IPS-11a (cell line): ENCODE data around the gene NDUFB7.
"Not testable (repeated sequence)": the region's sequence is repeated elsewhere in the genome, so short reads cannot be mapped to it uniquely, and the experiment has no call there.

Experiments used
- H3K4me3 ChIP-seq: one replicate; pipeline ENCODE4 v1.5.1; 2013; ENCODE audit warnings: low read depth, low read length, control low read depth

The NDUFB7 gene

GRCh38 chr19:14575428-14575980, 3.6 kb upstream of the NDUFB7 start:
- no peak overlapping the region for H3K4me3 ChIP-seq

DNA sequence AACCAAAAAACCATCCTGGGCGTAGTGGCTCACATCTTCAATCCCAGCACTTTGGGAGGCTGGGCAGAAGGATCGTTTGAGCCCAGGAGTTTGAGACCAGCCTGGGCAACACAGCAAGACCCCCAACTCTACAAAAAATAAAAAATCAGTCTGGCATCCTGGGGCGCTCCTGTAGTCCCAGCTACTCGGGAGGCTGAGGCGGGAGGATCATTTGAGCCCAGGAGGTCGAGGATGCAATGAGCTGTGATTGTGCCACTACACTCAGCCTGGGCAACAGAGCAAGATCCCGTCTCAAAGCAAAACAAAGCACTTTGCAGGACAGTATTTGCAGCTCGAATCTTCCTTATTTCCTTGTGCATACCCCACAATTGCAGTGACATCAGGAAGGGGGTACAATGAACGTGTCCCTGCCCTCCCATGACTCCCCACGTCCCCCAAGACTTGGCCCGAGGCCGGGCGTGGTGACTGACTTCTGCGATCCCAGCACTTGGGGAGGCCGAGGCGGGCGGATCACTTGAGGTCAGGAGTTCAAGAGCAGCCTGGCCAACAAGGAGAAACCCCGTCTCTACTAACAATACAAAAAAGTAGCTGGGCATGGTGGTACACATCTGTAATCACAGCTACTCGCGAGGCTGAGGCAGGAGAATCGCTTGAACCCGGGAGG, 870 bp downstream of the NDUFB7 start:
- peak overlapping the region; percentile 92 for H3K4me3 ChIP-seq

GRCh38 chr19:14567079-14567478, 4.8 kb downstream of the NDUFB7 start:
- H3K4me3 ChIP-seq: no peak overlapping the region

DNA sequence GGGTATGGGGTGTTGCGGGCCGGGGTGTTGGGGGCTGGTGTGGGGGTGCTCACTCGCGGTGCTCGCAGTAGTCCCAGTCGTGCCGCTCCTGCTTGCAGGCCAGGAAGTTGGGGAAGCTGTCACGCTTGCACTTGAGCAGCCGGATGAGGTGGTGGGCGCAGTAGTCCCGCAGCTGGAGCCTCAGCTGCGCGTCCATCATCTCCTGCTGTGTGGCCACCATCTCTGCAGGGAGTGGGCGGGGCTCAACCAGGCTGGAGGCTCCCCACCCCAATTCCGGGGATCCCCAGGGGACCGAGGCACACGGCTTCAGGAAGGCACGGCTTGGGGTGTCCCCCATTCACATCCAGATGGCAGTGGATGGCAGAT, 5.2 kb downstream of the NDUFB7 start:
- no peak overlapping the region for H3K4me3 ChIP-seq

DNA sequence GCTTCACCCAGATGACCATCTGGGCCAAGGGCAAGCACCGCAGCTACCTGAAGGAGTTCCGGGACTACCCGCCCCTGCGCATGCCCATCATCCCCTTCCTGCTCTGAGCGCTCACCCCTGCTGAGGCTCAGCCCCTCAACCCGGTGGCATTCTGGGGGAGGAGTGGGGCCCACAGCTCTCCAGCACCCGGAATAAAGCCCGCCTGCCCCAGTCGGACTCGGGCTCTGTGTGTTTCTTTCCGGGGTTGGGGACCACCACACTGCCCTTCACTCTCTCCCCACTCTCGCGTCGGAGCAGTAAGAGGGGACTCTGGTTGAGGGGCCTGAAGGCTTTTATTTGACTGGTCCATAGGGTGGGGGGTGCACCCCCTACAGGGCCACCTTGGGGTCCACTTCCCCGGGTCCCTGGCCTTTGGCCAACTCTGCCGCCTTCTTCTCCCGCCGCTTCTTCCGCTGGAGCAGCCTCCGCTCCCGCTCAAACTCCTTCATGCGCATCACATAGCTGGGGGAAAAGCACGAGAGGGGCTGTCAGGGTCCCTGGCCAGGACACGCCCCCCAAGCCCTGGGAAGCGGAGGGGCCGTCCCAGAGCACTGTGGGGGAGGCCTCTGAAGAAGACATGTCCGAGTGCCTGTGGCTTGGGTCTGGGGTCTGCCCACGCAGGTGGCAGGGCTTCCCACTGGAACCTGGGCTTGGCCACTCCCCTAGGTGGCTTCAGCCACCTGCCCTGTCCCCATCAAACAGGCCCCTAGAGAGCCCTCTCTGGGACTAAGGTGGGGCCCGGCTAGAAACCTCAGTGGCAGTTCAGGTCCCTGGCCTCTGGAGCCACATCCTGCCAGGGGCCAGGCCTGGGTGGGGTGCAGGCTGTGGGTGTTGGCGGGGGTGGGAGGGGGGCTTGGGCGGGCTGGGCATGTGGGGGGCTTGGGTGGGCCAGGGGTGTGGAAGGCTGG, 5.8 kb downstream of the NDUFB7 start:
- no peak overlapping the region for H3K4me3 ChIP-seq

DNA sequence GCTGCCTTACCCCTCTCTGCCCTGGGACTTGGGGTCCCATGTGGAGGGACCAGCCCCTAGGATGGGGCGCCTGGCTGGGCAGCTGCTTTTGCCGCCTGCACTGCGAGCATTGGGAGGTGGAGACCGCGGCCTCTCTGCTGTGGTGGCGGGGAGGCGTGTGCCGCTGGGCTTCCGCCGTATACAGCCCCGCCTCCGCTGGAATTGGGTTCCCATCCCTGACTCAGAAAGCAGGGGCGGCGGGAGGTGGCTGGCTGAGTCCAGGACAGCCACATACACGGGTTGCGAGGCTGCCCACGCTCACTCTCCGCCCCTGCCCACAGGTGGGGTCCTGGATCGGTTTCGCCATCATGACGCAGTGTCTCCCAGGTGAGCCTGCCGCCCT, 6.6 kb downstream of the NDUFB7 start:
- H3K4me3 ChIP-seq: no peak overlapping the region

GRCh38 chr19:14564652-14565297, 7.1 kb downstream of the NDUFB7 start:
- not testable (repeated sequence) for H3K4me3 ChIP-seq

- H3K4me3 ChIP-seq: no peak overlapping the region
These were observed 7.7 kb downstream of the NDUFB7 start for GRCh38 chr19:14563989-14564651.

DNA sequence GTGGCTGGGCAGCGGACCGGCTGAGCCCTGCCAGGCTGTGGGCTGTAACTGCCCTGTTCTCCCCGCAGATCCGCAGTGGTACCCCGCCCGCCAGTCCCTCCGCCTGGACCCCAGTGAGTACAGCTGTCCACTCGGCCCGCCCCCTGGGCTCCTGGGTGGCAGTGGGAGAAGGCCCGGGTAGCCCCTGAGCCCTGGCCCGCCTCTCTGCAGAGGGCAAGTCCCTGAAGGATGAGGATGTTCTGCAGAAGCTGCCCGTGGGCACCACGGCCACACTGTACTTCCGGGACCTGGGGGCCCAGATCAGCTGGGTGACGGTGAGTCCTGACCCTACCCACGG, 8.3 kb downstream of the NDUFB7 start:
- no peak overlapping the region for H3K4me3 ChIP-seq

GRCh38 chr19:14562660-14563589, 8.9 kb downstream of the NDUFB7 start:
- no peak overlapping the region for H3K4me3 ChIP-seq

DNA sequence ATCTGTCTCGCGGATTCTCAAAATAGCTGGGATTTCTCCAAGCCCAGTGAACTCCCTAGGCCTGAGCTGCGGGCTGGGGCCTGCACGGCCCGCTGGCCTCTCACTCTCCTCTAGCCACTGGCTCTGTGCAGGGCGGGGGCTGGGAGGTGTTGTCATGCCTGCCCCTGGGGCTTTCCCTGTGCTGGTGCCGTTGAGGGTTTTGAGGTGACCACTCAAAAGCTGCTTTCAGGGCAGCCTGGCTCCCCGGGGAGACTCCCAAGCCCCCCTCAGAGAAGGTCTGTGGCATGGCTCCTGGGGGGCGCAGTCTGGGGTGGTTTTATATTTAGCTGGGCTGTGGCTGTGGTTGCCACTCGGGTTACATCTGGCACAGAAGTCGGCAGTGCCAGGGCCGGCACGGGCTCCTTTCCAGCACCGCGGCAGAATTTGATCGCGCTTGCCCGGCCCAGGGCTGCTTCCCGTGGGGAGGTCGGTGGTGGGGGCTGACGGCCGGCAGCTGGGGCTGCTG, 10.0 kb downstream of the NDUFB7 start:
- no peak overlapping the region for H3K4me3 ChIP-seq

DNA sequence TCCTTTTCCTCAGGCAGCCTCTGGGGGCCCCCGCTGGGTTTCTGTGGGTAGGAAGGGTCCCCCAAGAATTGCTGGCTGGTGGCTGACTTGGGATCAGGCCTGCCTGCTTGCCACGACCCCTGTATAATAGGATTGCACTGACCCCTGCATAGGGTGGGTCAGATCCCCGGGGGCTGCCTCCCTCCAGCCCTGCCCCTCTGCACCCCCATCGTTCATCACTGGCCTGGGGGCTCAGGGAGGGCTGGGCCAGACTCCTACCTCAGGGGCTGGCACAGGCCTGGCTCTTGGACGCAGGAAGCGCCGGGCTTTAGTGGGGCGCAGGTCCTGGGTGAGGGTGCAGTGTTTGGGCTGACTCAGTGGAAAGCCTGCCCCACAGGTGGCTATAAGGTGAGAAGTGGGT, 10.6 kb downstream of the NDUFB7 start:
- H3K4me3 ChIP-seq: no peak overlapping the region

DNA sequence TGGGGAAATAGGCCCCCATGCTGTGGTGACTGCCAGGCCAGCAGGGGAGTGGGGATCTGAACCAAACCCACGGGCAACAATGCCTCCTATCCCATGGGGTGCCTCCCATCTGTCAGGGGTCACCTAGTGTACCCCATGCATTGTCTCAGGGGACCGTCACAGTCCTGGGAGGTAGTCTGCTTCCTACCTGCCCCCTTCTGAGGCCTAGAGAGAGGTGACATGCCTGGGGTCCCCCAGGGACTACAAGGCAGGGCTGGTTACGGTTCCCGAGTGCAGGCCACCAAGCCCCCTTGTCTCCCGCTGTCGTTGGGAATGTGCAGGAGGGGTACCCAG, 11.1 kb downstream of the NDUFB7 start:
- H3K4me3 ChIP-seq: no peak overlapping the region

DNA sequence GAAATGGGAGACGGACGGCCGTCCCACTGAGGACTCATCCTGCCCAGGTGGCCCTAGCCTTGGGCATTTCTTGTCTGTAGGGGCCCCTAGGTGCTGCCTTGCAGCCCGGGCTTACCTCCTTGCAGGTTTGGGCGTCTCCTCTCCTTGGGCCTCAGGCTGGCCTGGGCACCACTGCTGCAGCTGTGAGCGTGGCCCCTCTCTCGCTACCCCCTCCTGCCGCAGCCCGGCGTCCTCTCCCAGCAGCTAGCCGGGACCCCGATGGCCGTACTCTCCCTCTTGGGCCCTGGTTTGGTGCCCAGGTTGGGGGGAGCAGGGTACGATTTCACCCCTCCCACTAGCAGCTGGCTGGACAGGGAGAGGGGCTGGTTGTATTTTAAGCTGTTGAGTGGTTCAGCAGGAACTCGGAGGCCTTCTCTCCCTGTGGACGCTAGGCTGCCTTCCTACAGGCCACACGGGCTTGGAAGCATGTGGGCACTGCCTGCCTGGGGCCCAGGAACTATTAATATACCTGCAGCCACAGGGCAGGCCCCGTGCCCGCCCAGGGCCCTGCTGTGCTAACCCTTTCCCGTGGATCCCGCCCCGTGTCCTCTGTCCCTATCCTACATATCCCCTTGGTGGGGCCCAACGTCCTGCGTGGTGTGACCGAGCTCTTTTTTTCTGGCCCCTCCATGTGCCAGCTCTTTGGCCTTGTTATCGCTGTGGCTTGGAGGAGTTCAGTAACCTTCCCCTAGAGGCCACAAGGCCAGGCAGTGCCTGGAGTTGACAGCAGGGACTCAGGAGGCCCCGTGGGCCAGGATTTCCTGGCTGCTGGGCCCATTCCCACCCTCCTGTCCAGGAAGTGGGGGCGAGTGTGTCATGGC, 11.7 kb downstream of the NDUFB7 start:
- H3K4me3 ChIP-seq: no peak overlapping the region

DNA sequence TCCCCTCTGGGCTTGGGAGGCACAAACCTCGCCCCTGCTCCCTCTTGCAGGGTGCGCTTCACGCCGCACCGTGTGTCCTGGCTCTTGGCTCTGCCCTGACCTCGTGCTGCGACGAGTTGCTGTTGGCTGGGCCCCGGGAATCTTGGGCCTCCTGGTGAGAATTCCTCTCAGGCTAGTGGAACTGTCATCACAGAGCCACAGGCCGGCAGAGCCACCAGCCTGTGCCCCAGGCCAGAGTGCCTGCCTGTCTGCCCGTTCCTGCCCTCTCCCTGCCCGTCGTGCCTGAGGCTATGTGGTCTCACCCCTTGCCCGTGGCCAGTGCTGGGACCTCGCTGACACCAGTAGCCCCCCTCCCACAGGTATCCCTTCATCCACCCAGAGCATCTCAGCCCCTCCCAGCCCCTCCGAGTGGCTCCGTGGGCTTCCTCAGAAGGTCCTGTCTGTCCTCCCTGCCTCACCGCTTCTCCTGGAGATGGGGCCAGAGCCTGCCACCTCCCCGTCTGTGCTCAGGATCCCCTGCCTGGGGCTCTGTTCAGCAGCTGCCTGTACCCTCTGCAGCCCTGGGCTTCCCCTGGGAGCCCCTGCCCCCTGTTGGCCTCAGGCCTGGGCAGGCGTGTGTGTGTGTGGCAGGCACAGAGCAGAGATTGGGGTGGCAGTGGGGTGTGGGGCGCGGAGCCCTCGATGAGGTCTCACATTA, 13.3 kb downstream of the NDUFB7 start:
- no peak overlapping the region for H3K4me3 ChIP-seq

DNA sequence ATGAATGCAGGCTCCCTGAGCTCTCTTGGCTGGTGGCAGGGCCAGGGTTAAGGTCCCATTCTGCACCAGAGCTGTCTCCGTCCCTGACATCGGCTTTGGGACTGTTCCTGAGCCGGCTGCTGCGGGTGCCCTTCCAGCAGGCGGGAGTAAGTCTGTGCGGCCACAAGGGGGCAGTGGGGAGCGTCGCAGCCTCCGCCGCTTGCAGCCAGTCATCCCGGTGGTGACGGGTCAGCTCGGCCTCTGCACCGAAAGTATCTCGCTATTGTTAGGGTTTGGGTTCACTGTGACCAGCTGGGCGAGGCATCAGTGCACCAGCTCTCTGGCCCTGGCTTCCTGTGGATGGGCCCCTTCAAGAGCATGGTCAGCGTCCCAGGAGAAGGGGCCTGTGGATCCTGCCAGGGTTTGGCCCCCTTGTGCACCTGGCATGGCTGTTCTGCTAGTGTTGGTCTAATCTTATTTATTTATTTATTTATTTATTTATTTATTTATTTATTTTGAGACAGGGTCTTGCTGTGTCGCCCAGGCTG, 15.1 kb downstream of the NDUFB7 start:
- no peak overlapping the region for H3K4me3 ChIP-seq

DNA sequence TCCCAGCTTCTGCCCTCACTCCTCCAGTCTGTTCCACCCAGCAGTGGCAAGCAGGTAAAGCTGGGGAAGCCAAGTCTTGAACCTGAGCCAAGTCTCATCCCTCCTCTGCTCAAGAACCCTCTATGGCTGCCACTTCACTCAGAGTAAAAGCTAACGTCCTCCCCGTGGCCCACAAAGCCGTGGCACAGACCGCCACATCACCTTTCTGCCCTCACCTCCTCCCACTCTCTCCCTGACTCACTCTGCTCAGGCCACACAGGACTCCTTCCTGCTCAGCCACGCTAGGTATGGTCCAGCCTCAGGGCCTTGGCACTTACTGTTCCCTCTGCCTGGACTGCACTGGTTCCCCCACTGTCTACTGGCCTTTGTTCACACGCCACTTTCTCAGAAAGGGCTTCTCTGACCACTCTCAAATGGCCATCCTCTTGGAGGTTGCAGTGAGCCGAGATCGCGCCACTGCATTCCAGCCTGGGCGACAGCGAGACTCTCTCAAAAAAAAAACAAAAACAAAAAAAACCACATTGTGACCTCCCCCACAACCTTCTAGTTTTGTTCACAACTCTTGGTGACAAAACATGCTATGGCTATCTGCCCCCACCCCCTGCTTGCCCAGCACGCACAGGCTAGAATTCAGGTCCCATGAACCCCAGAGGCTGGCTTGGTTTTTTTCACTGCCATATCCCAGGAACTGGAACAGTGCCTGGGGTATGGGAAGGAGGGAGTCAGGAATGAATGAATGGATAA, 15.8 kb downstream of the NDUFB7 start:
- H3K4me3 ChIP-seq: no peak overlapping the region

DNA sequence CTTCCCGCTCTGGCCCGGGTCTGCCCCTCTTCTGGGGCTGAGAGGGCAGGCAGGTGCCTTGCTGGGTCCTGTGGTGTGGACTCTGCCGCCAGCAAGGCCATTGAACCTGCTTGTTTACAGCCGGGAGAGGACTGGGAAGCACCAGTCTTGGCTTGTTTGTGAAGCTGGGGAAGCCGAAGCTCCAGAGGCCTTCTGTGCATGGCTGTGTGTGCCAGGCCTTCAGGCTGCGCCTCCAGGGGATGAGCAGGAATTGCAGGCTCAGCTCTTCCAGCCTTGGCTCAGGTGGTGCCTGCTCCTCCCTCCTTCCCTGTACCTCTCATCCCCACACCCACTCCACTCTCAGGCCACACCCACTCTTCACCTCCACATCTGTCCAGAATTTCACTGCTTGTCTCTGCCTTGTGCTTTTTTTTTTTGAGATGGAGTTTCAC, 17.5 kb downstream of the NDUFB7 start:
- H3K4me3 ChIP-seq: no peak overlapping the region
